Gastroesophageal sphincter (tissue), 3 donors: ENCODE data around the gene NUP42.

Experiments
- CTCF ChIP-seq, 4 experiments: fragments of 200-600 bp in 2 of 4; fragments of 450-650 bp in 2 of 4; sonication (generic) in 1 of 4; IDR thresholded peaks; one replicate each; pipeline ENCODE4 v1.5.1; 2017 to 2019; ENCODE audit warnings: antibody characterized with exemption in 4 of 4, mild to moderate bottlenecking in 2 of 4, moderate library complexity in 2 of 4
- POLR2A ChIP-seq, 2 donors: fragments of 450-650 bp; IDR thresholded peaks; one replicate each; pipeline ENCODE4 v1.6.1; 2017; ENCODE audit warnings: antibody characterized with exemption in 2 of 2, mild to moderate bottlenecking in 2 of 2, moderate library complexity in 1 of 2
- POLR2AphosphoS5 ChIP-seq: sonication (generic); formaldehyde crosslinking; IDR thresholded peaks from one replicate; pipeline ENCODE4 v1.6.1; 2017; ENCODE audit warnings: antibody characterized with exemption

- TF ChIP-seq CTCF (IDR thresholded peaks at IDR 0.05): no peak
- TF ChIP-seq POLR2AphosphoS5: no peak
- TF ChIP-seq POLR2A (IDR thresholded peaks at IDR 0.05): no peak
Observed at GRCh38 chr7:23212841-23213240, 31.0 kb downstream of the NUP42 start.
